SK-N-SH treated with all-trans-retinoic acid at 6 μM for 48 hours (cell line): ENCODE data around the gene POLE.

Source experiments
- PATZ1 ChIP-seq: fragments of 250-450 bp; sonication (Bioruptor Pico); IDR thresholded peaks from 2 replicates; pipeline ENCODE4 v1.8.0; 2020; ENCODE audit warnings: mild to moderate bottlenecking, moderate library complexity, borderline replicate concordance
- RARB ChIP-seq: fragments of 250-450 bp; sonication (Bioruptor Pico); IDR thresholded peaks from 2 replicates; pipeline ENCODE4 v1.8.0; 2021; ENCODE audit warnings: mild to moderate bottlenecking, moderate library complexity
- ZC3H10 ChIP-seq: fragments of 250-450 bp; sonication (Bioruptor Pico); IDR thresholded peaks from 2 replicates; pipeline ENCODE4 v1.5.1; 2021; ENCODE audit warnings: mild to moderate bottlenecking, moderate library complexity

GRCh38 chr12:132631666-132632065, 55.5 kb downstream of the POLE start:
- no peak for TF ChIP-seq RARB (CRISPR knock-in tag)
- TF ChIP-seq ZC3H10 (CRISPR knock-in tag): no peak
- no peak for TF ChIP-seq PATZ1
